SH-SY5Y (cell line): ENCODE results near the gene SLC39A7.

Experiments used
- GATA2 ChIP-seq: IDR thresholded peaks from 2 replicates; pipeline ENCODE4 v1.6.1; 2011; ENCODE audit warnings: mild to moderate bottlenecking, low read depth, low read length
- GATA3 ChIP-seq: IDR thresholded peaks from 2 replicates; pipeline ENCODE4 v1.6.1; 2011; ENCODE audit warnings: low read depth, mild to moderate bottlenecking, low read length, moderate library complexity

GRCh38 chr6:33170176-33171015, 30.3 kb upstream of the SLC39A7 start:
- TF ChIP-seq GATA3 (no peak), GATA2 (no peak)
